GM12892 (cell line): ENCODE measurements around the gene RPS6KC1.

Experiments used
- POLR2A ChIP-seq: IDR thresholded peaks from 2 replicates; pipeline ENCODE4 v1.6.1; 2011; ENCODE audit warnings: low read depth, low read length, control low read depth
- POLR2AphosphoS5 ChIP-seq: IDR thresholded peaks from 2 replicates; pipeline ENCODE4 v1.6.1; 2011; ENCODE audit warnings: low read depth, low read length, control low read depth
- TAF1 ChIP-seq: IDR thresholded peaks from 2 replicates; pipeline ENCODE4 v1.6.1; 2011; ENCODE audit warnings: low read depth, mild to moderate bottlenecking, control low read depth, low read length, borderline replicate concordance

GRCh38 chr1:213264531-213264930, 213.5 kb downstream of the RPS6KC1 start:
- TF ChIP-seq POLR2AphosphoS5, result no peak
- no peak for TF ChIP-seq TAF1
- TF ChIP-seq POLR2A, result no peak
